Naive thymus-derived CD4-positive, alpha-beta T cell (primary cell): Measurements from ENCODE around the gene LMNB1. TPM values are rescaled to one million over a fixed set of nuclear protein-coding genes. Genes with fewer than 3 reads are reported as not detected.
A peak's percentile ranks its signal among the peaks of the same experiment; 100 is the strongest.
"Not testable (repeated sequence)": the region's sequence is repeated elsewhere in the genome, so short reads cannot be mapped to it uniquely, and the experiment has no call there.

ENCODE experiments used
- ATAC-seq: fragments of 150-1000 bp; cut with Tn5 transposase; 2 replicates; pipeline ENCODE4 v1.10.0; 2021; ENCODE audit warnings: mild to moderate bottlenecking, moderate library complexity
- CTCF ChIA-PET: fragments of 350-600 bp; sonication (Branson Sonifier 250); formaldehyde crosslinking; loops from one replicate; lab custom pipeline; 2021; ENCODE audit warnings: antibody characterized with exemption; lab: Charles Lee
- POLR2A ChIA-PET: fragments of 350-600 bp; sonication (Branson Sonifier 250); formaldehyde crosslinking; loops from one replicate; lab custom pipeline; 2021; ENCODE audit warnings: antibody characterized with exemption, inconsistent platforms; lab: Charles Lee
- DNase-seq, 9 donors: peaks; one replicate each; pipeline versions ENCODE4 v3.0.0 to v3.0.0-alpha.2; 2020 to 2022; ENCODE audit warnings: mixed read lengths in 1 of 9
- H3K27ac ChIP-seq: one replicate; pipeline ENCODE4 v1.7.0; 2013; ENCODE audit warnings: mild to moderate bottlenecking, low read depth, low read length, moderate library complexity
- H3K27me3 ChIP-seq, 2 donors: one replicate each; pipeline ENCODE4 v1.7.0; 2013; ENCODE audit warnings: low read length in 2 of 2, mild to moderate bottlenecking in 2 of 2, moderate library complexity in 2 of 2; ENCODE audit not compliant: control insufficient read depth in 2 of 2, insufficient read depth in 2 of 2
- H3K36me3 ChIP-seq, 3 experiments: 1 replicate in 2 of 3; 2 replicates in 1 of 3; pipeline ENCODE4 v1.7.0; 2013; ENCODE audit warnings: low read length in 3 of 3, mild to moderate bottlenecking in 3 of 3, moderate library complexity in 1 of 3; ENCODE audit not compliant: insufficient read depth in 3 of 3, control insufficient read depth in 2 of 3
- H3K4me1 ChIP-seq, 2 donors: one replicate each; pipeline ENCODE4 v1.7.0; 2013; ENCODE audit warnings: low read length in 2 of 2, mild to moderate bottlenecking in 2 of 2, moderate library complexity in 1 of 2; ENCODE audit not compliant: control insufficient read depth in 2 of 2, insufficient read depth in 2 of 2
- H3K4me3 ChIP-seq: 2 replicates; pipeline ENCODE4 v1.7.0; 2013; ENCODE audit warnings: mild to moderate bottlenecking, low read length
- H3K9me3 ChIP-seq, 3 experiments: 1 replicate in 2 of 3; 2 replicates in 1 of 3; pipeline ENCODE4 v1.7.0; 2013; ENCODE audit warnings: low read length in 3 of 3; ENCODE audit not compliant: control insufficient read depth in 2 of 3
- H3K27ac Mint-ChIP-seq, 9 donors: one replicate each; pipeline ENCODE4 v1.8.0; 2020 to 2022; ENCODE audit warnings: mixed read lengths in 9 of 9, mild to moderate bottlenecking in 8 of 9, moderate library complexity in 5 of 9, inconsistent platforms in 2 of 9
- H3K27me3 Mint-ChIP-seq, 5 donors: one replicate each; pipeline ENCODE4 v1.8.0; 2021 to 2022; ENCODE audit warnings: mixed read lengths in 5 of 5, mild to moderate bottlenecking in 1 of 5
- H3K36me3 Mint-ChIP-seq, 5 donors: one replicate each; pipeline ENCODE4 v1.8.0; 2020 to 2022; ENCODE audit warnings: mixed read lengths in 5 of 5, mild to moderate bottlenecking in 3 of 5, inconsistent platforms in 1 of 5
- H3K4me1 Mint-ChIP-seq, 7 donors: one replicate each; pipeline ENCODE4 v1.8.0; 2020 to 2022; ENCODE audit warnings: mixed read lengths in 7 of 7, mild to moderate bottlenecking in 3 of 7, inconsistent platforms in 1 of 7
- H3K4me3 Mint-ChIP-seq, 10 donors: one replicate each; pipeline ENCODE4 v1.8.0; 2020 to 2022; ENCODE audit warnings: mild to moderate bottlenecking in 10 of 10, mixed read lengths in 10 of 10, moderate library complexity in 6 of 10, inconsistent platforms in 2 of 10
- H3K9me3 Mint-ChIP-seq, 11 donors: one replicate each; pipeline ENCODE4 v1.8.0; 2020 to 2022; ENCODE audit warnings: mixed read lengths in 11 of 11, mild to moderate bottlenecking in 4 of 11, inconsistent platforms in 1 of 11, moderate library complexity in 1 of 11
- intact Hi-C, 2 donors: fragments of 100-400 bp; cut with micrococcal nuclease; formaldehyde crosslinking; loops; one replicate each; pipeline ENCODE4 v1.15.1; 2023
- polyA plus RNA-seq, 2 donors: library from polyadenylated mRNA; unstranded; fragments of 300-500 nt; fragmentation: Illumina TruSeq; gene quantifications; one replicate each; pipeline ENCODE4 v1.2.3, GENCODE V29; 2021
- total RNA-seq, 6 experiments: library from RNA in 5 of 6; stranded (reverse) in 5 of 6; gene quantifications; 1 replicate in 5 of 6; 2 replicates in 1 of 6; pipeline ENCODE4 v1.2.3 and lab custom pipeline; 2021 to 2026

The LMNB1 gene
- total and polyA plus RNA-seq, 7 experiments from 2014 or later, result 10.5 to 218 (median 26.7) TPM

GRCh38 chr5:126837906-126838539 lies 61.1 kb downstream of the LMNB1 start:
- Histone ChIP-seq H3K27me3 (no peaks in the 10 kb centered on the region), H3K9me3 (no peaks in the 10 kb centered on the region), H3K36me3 (peaks cover 0 to 14% (median 0%) of the 10 kb centered on the region in 3 experiments), H3K4me3 (no peak overlapping the region), H3K27ac (no peak overlapping the region), H3K4me1 (no peaks in the 10 kb centered on the region)
- ATAC-seq (peak; percentile 51), DNase-seq (peak in 5 of 9 donors; percentile 21 to 45 (median 31))
- POLR2A ChIA-PET, result interaction anchor here (0.8 to 3.5 kb wide), 3 partner anchors 15 to 194 kb away, joined by 3 to 23 read pairs (median 3); no protein-coding TSS in a partner anchor
- intact Hi-C loops, result loop anchor here (1.0 kb wide), 4 partner anchors 14 to 655 kb away; no protein-coding TSS in a partner anchor
- H3K9me3 Mint-ChIP-seq, result no peaks in the 10 kb centered on the region
- peaks cover 0 to 8% (median 0%) of the 10 kb centered on the region in 7 donors for H3K4me1 Mint-ChIP-seq
- no peak overlapping the region for H3K4me3 Mint-ChIP-seq
- peaks cover 0 to 43% (median 13%) of the 10 kb centered on the region in 5 donors for H3K36me3 Mint-ChIP-seq
- CTCF ChIA-PET, result interaction anchor here (0.5 to 2.4 kb wide), 13 partner anchors 11 to 655 kb away, joined by 3 to 6 read pairs (median 3); no protein-coding TSS in a partner anchor
- H3K27ac Mint-ChIP-seq, result peak overlapping the region in 1 of 9 donors; percentile 30
- H3K27me3 Mint-ChIP-seq, result no peaks in the 10 kb centered on the region

- H3K27ac ChIP-seq, H3K4me3 Mint-ChIP-seq, H3K4me3 ChIP-seq, H3K9me3 ChIP-seq, intact Hi-C loops, H3K36me3 ChIP-seq, H3K4me1 ChIP-seq, DNase-seq, H3K9me3 Mint-ChIP-seq, ATAC-seq, H3K27me3 ChIP-seq, POLR2A ChIA-PET, H3K27me3 Mint-ChIP-seq: not testable (repeated sequence)
- H3K4me1 Mint-ChIP-seq, result peaks cover 1 to 10% (median 2%) of the 10 kb centered on the region in 7 donors
- peaks cover 0 to 30% (median 4%) of the 10 kb centered on the region in 5 donors for H3K36me3 Mint-ChIP-seq
- peak overlapping the region in 3 of 9 donors; percentile 5 to 70 (median 5) for H3K27ac Mint-ChIP-seq
- CTCF ChIA-PET, result interaction anchor here (0.7 kb wide), 1 partner anchor 460 kb away, joined by 3 read pairs; no protein-coding TSS in a partner anchor
Measured at GRCh38 chr5:126839407-126839806, 62.5 kb downstream of the LMNB1 start.

GRCh38 chr5:126843375-126843774 lies 66.4 kb downstream of the LMNB1 start:
- H3K36me3 ChIP-seq, CTCF ChIA-PET, intact Hi-C loops, H3K27me3 ChIP-seq, H3K4me3 Mint-ChIP-seq, H3K27me3 Mint-ChIP-seq, POLR2A ChIA-PET, DNase-seq, ATAC-seq, H3K9me3 ChIP-seq, H3K4me3 ChIP-seq, H3K9me3 Mint-ChIP-seq, H3K27ac ChIP-seq: not testable (repeated sequence)
- H3K27ac Mint-ChIP-seq, result peak overlapping the region in 4 of 9 donors; percentile 64 to 95 (median 82)
- peaks cover 15 to 42% (median 33%) of the 10 kb centered on the region in 7 donors for H3K4me1 Mint-ChIP-seq
- peaks cover 0 to 12% (median 0%) of the 10 kb centered on the region in 5 donors for H3K36me3 Mint-ChIP-seq
- peaks cover 3 to 16% of the 10 kb centered on the region in 2 donors for H3K4me1 ChIP-seq

- DNase-seq (peak in 8 of 9 donors; percentile 18 to 74 (median 62)), ATAC-seq (peak; percentile 97)
- CTCF ChIA-PET, H3K36me3 ChIP-seq, H3K9me3 ChIP-seq, H3K36me3 Mint-ChIP-seq, H3K9me3 Mint-ChIP-seq, H3K27me3 ChIP-seq, H3K27me3 Mint-ChIP-seq: not testable (repeated sequence)
- Mint-ChIP-seq H3K4me1 (peaks cover 17 to 53% (median 43%) of the 10 kb centered on the region in 7 donors), H3K4me3 (peak overlapping the region; percentile 33 to 73 (median 58)), H3K27ac (peak overlapping the region; percentile 85 to 98 (median 94))
- POLR2A ChIA-PET, result interaction anchor here (0.6 to 1.5 kb wide), 14 partner anchors 8 to 383 kb away, joined by 3 to 15 read pairs (median 4); partner anchors contain the start of gene C5orf63
- intact Hi-C loops, result loop anchor here (1.0 to 2.0 kb wide), 8 partner anchors 8 to 384 kb away; partner anchors contain the start of genes C5orf63 (in 1 of the 2), LMNB1 (in 1 of the 2) and MARCHF3 (in 1 of the 2)
- H3K4me1 ChIP-seq, result peaks cover 3 to 16% of the 10 kb centered on the region in 2 donors
- peak overlapping the region; percentile 66 for H3K27ac ChIP-seq
- H3K4me3 ChIP-seq, result peak overlapping the region; percentile 45
Measured at GRCh38 chr5:126845470-126846070, 68.6 kb downstream of the LMNB1 start.

- H3K4me3 ChIP-seq, result peak overlapping the region; percentile 27
- ATAC-seq, result no peak
- peaks cover 3 to 23% of the 10 kb centered on the region in 2 donors for H3K4me1 ChIP-seq
- ChIA-PET CTCF (no interaction called here), POLR2A (interaction anchor here (0.6 to 1.5 kb wide), 13 partner anchors 8 to 383 kb away, joined by 3 to 15 read pairs (median 4); partner anchors contain the start of gene C5orf63)
- intact Hi-C loops, result no loop called here
- peak overlapping the region; percentile 66 for H3K27ac ChIP-seq
- H3K9me3 ChIP-seq, result no peaks in the 10 kb centered on the region
- peaks cover 18 to 61% (median 51%) of the 10 kb centered on the region in 7 donors for H3K4me1 Mint-ChIP-seq
- H3K36me3 ChIP-seq, result no peaks in the 10 kb centered on the region
- H3K9me3 Mint-ChIP-seq, result no peaks in the 10 kb centered on the region
- peaks cover 0 to 2% (median 0%) of the 10 kb centered on the region in 5 donors for H3K36me3 Mint-ChIP-seq
- no peaks in the 10 kb centered on the region for H3K27me3 ChIP-seq
- H3K4me3 Mint-ChIP-seq, result peak overlapping the region in 7 of 10 donors; percentile 42 to 73 (median 59)
- H3K27ac Mint-ChIP-seq, result peak overlapping the region; percentile 27 to 98 (median 94)
- H3K27me3 Mint-ChIP-seq, result no peaks in the 10 kb centered on the region
- no peak for DNase-seq
Measured at GRCh38 chr5:126846344-126846743, 69.4 kb downstream of the LMNB1 start.

GRCh38 chr5:126846744-126847455 lies 70.0 kb downstream of the LMNB1 start:
- no peak for DNase-seq
- ChIA-PET CTCF (interaction anchor here (0.6 kb wide), 1 partner anchor 20 kb away, joined by 5 read pairs; no protein-coding TSS in a partner anchor), POLR2A (interaction anchor here (0.7 kb wide), 1 partner anchor 69 kb away, joined by 3 read pairs; no protein-coding TSS in a partner anchor)
- Mint-ChIP-seq H3K27ac (peak overlapping the region; percentile 27 to 98 (median 94)), H3K4me3 (peak overlapping the region in 4 of 10 donors; percentile 26 to 70 (median 50)), H3K4me1 (peaks cover 21 to 67% (median 57%) of the 10 kb centered on the region in 7 donors), H3K9me3 (no peaks in the 10 kb centered on the region), H3K36me3 (peaks cover 0 to 5% (median 0%) of the 10 kb centered on the region in 5 donors), H3K27me3 (no peaks in the 10 kb centered on the region)
- Histone ChIP-seq H3K4me1 (peaks cover 8 to 28% of the 10 kb centered on the region in 2 donors), H3K9me3 (no peaks in the 10 kb centered on the region), H3K27me3 (no peaks in the 10 kb centered on the region), H3K27ac (peak overlapping the region; percentile 66), H3K36me3 (no peaks in the 10 kb centered on the region), H3K4me3 (no peak overlapping the region)
- no peak for ATAC-seq
- intact Hi-C loops, result no loop called here
